Ectodermal cell (in vitro differentiated cells): ENCODE measurements around the gene ANGEL2.

ENCODE experiments used
- H3K27ac ChIP-seq: 2 replicates; pipeline ENCODE4 v1.7.0; 2013; ENCODE audit warnings: mild to moderate bottlenecking, low read depth, low read length; ENCODE audit not compliant: insufficient read depth, poor library complexity, severe bottlenecking
- H3K27me3 ChIP-seq: 2 replicates; pipeline ENCODE4 v1.7.0; 2013; ENCODE audit warnings: mild to moderate bottlenecking, low read length; ENCODE audit not compliant: insufficient read depth, control insufficient read depth, poor library complexity, severe bottlenecking
- H3K36me3 ChIP-seq: one replicate; pipeline ENCODE4 v1.7.0; 2013; ENCODE audit warnings: low read length; ENCODE audit not compliant: control insufficient read depth, insufficient read depth
- H3K4me1 ChIP-seq: one replicate; pipeline ENCODE4 v1.7.0; 2013; ENCODE audit warnings: low read length; ENCODE audit not compliant: control insufficient read depth, insufficient read depth
- H3K4me3 ChIP-seq: 2 replicates; pipeline ENCODE4 v1.7.0; 2013; ENCODE audit warnings: low read depth, low read length, control low read depth; ENCODE audit not compliant: insufficient read depth
- H3K9me3 ChIP-seq: 2 replicates; pipeline ENCODE4 v1.7.0; 2013; ENCODE audit warnings: mild to moderate bottlenecking, low read length, moderate library complexity; ENCODE audit not compliant: control insufficient read depth
- WGBS, 2 experiments: methylation state at CpG; one replicate each; pipeline ENCODE4 v1.1.7; 2013; ENCODE audit warnings: missing lambda C conversion rate in 2 of 2; 5-methylcytosine and 5-hydroxymethylcytosine counted together

The ANGEL2 gene

GRCh38 chr1:212984522-212985291 is 31.0 kb downstream of the ANGEL2 start:
- 92 to 98% methylated on average over 6 of the region's 6 CpGs for WGBS, 2 experiments
- H3K9me3 ChIP-seq, result no peaks in the 10 kb centered on the region
- no peak overlapping the region for H3K27ac ChIP-seq
- H3K36me3 ChIP-seq, result no peaks in the 10 kb centered on the region
- H3K4me3 ChIP-seq, result no peak overlapping the region
- H3K4me1 ChIP-seq, result peaks cover 12% of the 10 kb centered on the region
- no peaks in the 10 kb centered on the region for H3K27me3 ChIP-seq

- H3K9me3 ChIP-seq, result no peaks in the 10 kb centered on the region
- peaks cover 12% of the 10 kb centered on the region for H3K4me1 ChIP-seq
- no peaks in the 10 kb centered on the region for H3K27me3 ChIP-seq
- H3K4me3 ChIP-seq, result no peak overlapping the region
- 93 to 98% methylated on average over 3 of the region's 3 CpGs for WGBS, 2 experiments
- no peaks in the 10 kb centered on the region for H3K36me3 ChIP-seq
- no peak overlapping the region for H3K27ac ChIP-seq
Observed at GRCh38 chr1:212983482-212983881, 32.2 kb downstream of the ANGEL2 start.

GRCh38 chr1:212982430-212983152 is 33.1 kb downstream of the ANGEL2 start:
- H3K27ac ChIP-seq, result no peak overlapping the region
- H3K27me3 ChIP-seq, result no peaks in the 10 kb centered on the region
- 92 to 95% methylated on average over 6 of the region's 6 CpGs for WGBS, 2 experiments
- H3K4me3 ChIP-seq, result no peak overlapping the region
- H3K9me3 ChIP-seq, result no peaks in the 10 kb centered on the region
- H3K4me1 ChIP-seq, result peaks cover 12% of the 10 kb centered on the region
- H3K36me3 ChIP-seq, result no peaks in the 10 kb centered on the region

- WGBS, 2 experiments, result 91 to 92% methylated on average over 12 to 13 of the region's 13 CpGs
- Histone ChIP-seq H3K27ac (no peak overlapping the region), H3K4me1 (peaks cover 12% of the 10 kb centered on the region), H3K4me3 (no peak overlapping the region), H3K9me3 (no peaks in the 10 kb centered on the region), H3K36me3 (peaks cover under 1% of the 10 kb centered on the region), H3K27me3 (no peaks in the 10 kb centered on the region)
Observed at GRCh38 chr1:212981571-212982328, 33.9 kb downstream of the ANGEL2 start.

- Histone ChIP-seq H3K27me3 (no peaks in the 10 kb centered on the region), H3K27ac (peak overlapping the region; percentile 78), H3K4me3 (no peak overlapping the region), H3K36me3 (peaks cover 8% of the 10 kb centered on the region), H3K9me3 (no peaks in the 10 kb centered on the region), H3K4me1 (peaks cover 12% of the 10 kb centered on the region)
- 90 to 91% methylated on average over 11 of the region's 11 CpGs for WGBS, 2 experiments
Observed at GRCh38 chr1:212981025-212981495, 34.6 kb downstream of the ANGEL2 start.

GRCh38 chr1:212980123-212980785 is 35.4 kb downstream of the ANGEL2 start:
- 80 to 82% methylated on average over 7 of the region's 7 CpGs for WGBS, 2 experiments
- H3K36me3 ChIP-seq, result peaks cover 8% of the 10 kb centered on the region
- H3K27ac ChIP-seq, result peak overlapping the region; percentile 78
- no peak overlapping the region for H3K4me3 ChIP-seq
- peaks cover 12% of the 10 kb centered on the region for H3K4me1 ChIP-seq
- H3K27me3 ChIP-seq, result no peaks in the 10 kb centered on the region
- H3K9me3 ChIP-seq, result no peaks in the 10 kb centered on the region

- peaks cover 12% of the 10 kb centered on the region for H3K4me1 ChIP-seq
- H3K36me3 ChIP-seq, result peaks cover 10% of the 10 kb centered on the region
- H3K4me3 ChIP-seq, result no peak overlapping the region
- no peaks in the 10 kb centered on the region for H3K27me3 ChIP-seq
- 90 to 93% methylated on average over 14 of the region's 14 CpGs for WGBS, 2 experiments
- peak overlapping the region; percentile 11 for H3K27ac ChIP-seq
- no peaks in the 10 kb centered on the region for H3K9me3 ChIP-seq
Observed at GRCh38 chr1:212979340-212980122, 36.1 kb downstream of the ANGEL2 start.

GRCh38 chr1:212977781-212978645 is 37.7 kb downstream of the ANGEL2 start:
- Histone ChIP-seq H3K4me1 (peaks cover 12% of the 10 kb centered on the region), H3K9me3 (no peaks in the 10 kb centered on the region), H3K27me3 (no peaks in the 10 kb centered on the region), H3K4me3 (no peak overlapping the region), H3K36me3 (peaks cover 21% of the 10 kb centered on the region), H3K27ac (no peak overlapping the region)
- 91 to 93% methylated on average over 14 to 16 of the region's 16 CpGs for WGBS, 2 experiments
